Naive B cell (primary cell): ENCODE results near the gene TBL1XR1. TPM values are rescaled to one million over a fixed set of nuclear protein-coding genes. Genes with fewer than 3 reads are reported as not detected.
"Not testable (repeated sequence)": the region's sequence is repeated elsewhere in the genome, so short reads cannot be mapped to it uniquely, and the experiment has no call there.

Source experiments
- ATAC-seq, 2 donors: fragments of 150-1000 bp; cut with Tn5 transposase; 2 replicates each; pipeline ENCODE4 v1.10.0; 2021; ENCODE audit warnings: low read depth in 2 of 2, mild to moderate bottlenecking in 2 of 2, moderate library complexity in 2 of 2
- DNase-seq: peaks from one replicate; pipeline ENCODE4 v3.0.0; 2022
- H3K27ac Mint-ChIP-seq, 6 donors: one replicate each; pipeline ENCODE4 v1.8.0; 2020 to 2022; ENCODE audit warnings: mild to moderate bottlenecking in 6 of 6, mixed read lengths in 6 of 6, moderate library complexity in 5 of 6, inconsistent platforms in 2 of 6
- H3K27me3 Mint-ChIP-seq, 3 donors: one replicate each; pipeline ENCODE4 v1.8.0; 2021 to 2022; ENCODE audit warnings: mixed read lengths in 3 of 3, mild to moderate bottlenecking in 1 of 3
- H3K36me3 Mint-ChIP-seq, 2 donors: one replicate each; pipeline ENCODE4 v1.8.0; 2020 to 2022; ENCODE audit warnings: mixed read lengths in 2 of 2, inconsistent platforms in 1 of 2, mild to moderate bottlenecking in 1 of 2
- H3K4me1 Mint-ChIP-seq, 3 donors: one replicate each; pipeline ENCODE4 v1.8.0; 2020 to 2022; ENCODE audit warnings: mixed read lengths in 3 of 3, inconsistent platforms in 1 of 3, mild to moderate bottlenecking in 1 of 3, moderate library complexity in 1 of 3
- H3K4me3 Mint-ChIP-seq, 8 donors: one replicate each; pipeline ENCODE4 v1.8.0; 2020 to 2022; ENCODE audit warnings: mild to moderate bottlenecking in 8 of 8, mixed read lengths in 8 of 8, moderate library complexity in 8 of 8, inconsistent platforms in 2 of 8
- H3K9me3 Mint-ChIP-seq, 7 donors: one replicate each; pipeline ENCODE4 v1.8.0; 2020 to 2022; ENCODE audit warnings: mixed read lengths in 7 of 7, mild to moderate bottlenecking in 5 of 7, inconsistent platforms in 2 of 7, moderate library complexity in 1 of 7
- polyA plus RNA-seq, 6 donors: library from polyadenylated mRNA; unstranded; fragments of 300-500 nt; fragmentation: Illumina TruSeq; gene quantifications; one replicate each; pipeline ENCODE4 v1.2.3, GENCODE V29; 2021; ENCODE audit warnings: low read depth in 6 of 6

Gene TBL1XR1
- polyA plus RNA-seq, 6 donors from 2014 or later, result 18.4 to 48.3 (median 33.2) TPM

- no peak for DNase-seq
- no peaks in the 10 kb centered on the region for H3K36me3 Mint-ChIP-seq
- peaks cover 58 to 90% (median 77%) of the 10 kb centered on the region in 3 donors for H3K4me1 Mint-ChIP-seq
- H3K27me3 Mint-ChIP-seq, result no peaks in the 10 kb centered on the region
- H3K4me3 Mint-ChIP-seq, result peak overlapping the region in 5 of 8 donors; percentile 2 to 62 (median 45)
- ATAC-seq, result peak; percentile 30 to 39
- H3K27ac Mint-ChIP-seq, result peak overlapping the region in 5 of 6 donors; percentile 29 to 88 (median 58)
- H3K9me3 Mint-ChIP-seq, result no peaks in the 10 kb centered on the region
Measured at GRCh38 chr3:177141899-177142646, 55.2 kb downstream of the TBL1XR1 start.

- no peak for DNase-seq
- peak overlapping the region in 4 of 6 donors; percentile 21 to 88 (median 66) for H3K27ac Mint-ChIP-seq
- peaks cover 0 to 4% of the 10 kb centered on the region in 2 donors for H3K36me3 Mint-ChIP-seq
- H3K4me3 Mint-ChIP-seq, result peak overlapping the region in 4 of 8 donors; percentile 2 to 62 (median 18)
- H3K4me1 Mint-ChIP-seq, result peaks cover 59 to 90% (median 77%) of the 10 kb centered on the region in 3 donors
- H3K9me3 Mint-ChIP-seq, result no peaks in the 10 kb centered on the region
- no peak for ATAC-seq
- H3K27me3 Mint-ChIP-seq, result no peaks in the 10 kb centered on the region
Measured at GRCh38 chr3:177141471-177141870, 55.8 kb downstream of the TBL1XR1 start.

- DNase-seq, H3K36me3 Mint-ChIP-seq, H3K9me3 Mint-ChIP-seq, ATAC-seq, H3K27me3 Mint-ChIP-seq: not testable (repeated sequence)
- Mint-ChIP-seq H3K4me3 (peak overlapping the region in 1 of 8 donors; percentile 44), H3K4me1 (peaks cover 55 to 81% (median 75%) of the 10 kb centered on the region in 3 donors), H3K27ac (peak overlapping the region in 3 of 6 donors; percentile 7 to 80 (median 72))
Measured at GRCh38 chr3:177139220-177139619, 58.1 kb downstream of the TBL1XR1 start.

GRCh38 chr3:177137774-177138705 is 59.2 kb downstream of the TBL1XR1 start:
- DNase-seq (no peak), ATAC-seq (no peak)
- Mint-ChIP-seq H3K27ac (peak overlapping the region in 5 of 6 donors; percentile 39 to 92 (median 75)), H3K36me3 (peaks cover 0 to 11% of the 10 kb centered on the region in 2 donors), H3K4me1 (peaks cover 58 to 80% (median 75%) of the 10 kb centered on the region in 3 donors), H3K9me3 (no peaks in the 10 kb centered on the region), H3K27me3 (no peaks in the 10 kb centered on the region), H3K4me3 (no peak overlapping the region)

- Mint-ChIP-seq H3K27ac (peak overlapping the region in 4 of 6 donors; percentile 4 to 80 (median 17)), H3K36me3 (peaks cover 0 to 19% of the 10 kb centered on the region in 2 donors), H3K9me3 (no peaks in the 10 kb centered on the region), H3K27me3 (no peaks in the 10 kb centered on the region), H3K4me1 (peaks cover 61 to 81% (median 78%) of the 10 kb centered on the region in 3 donors), H3K4me3 (no peak overlapping the region)
- no peak for ATAC-seq
- DNase-seq, result no peak
Measured at GRCh38 chr3:177136741-177137140, 60.5 kb downstream of the TBL1XR1 start.

- peaks cover 0 to 21% of the 10 kb centered on the region in 2 donors for H3K36me3 Mint-ChIP-seq
- no peaks in the 10 kb centered on the region for H3K27me3 Mint-ChIP-seq
- H3K4me1 Mint-ChIP-seq, result peaks cover 59 to 84% (median 79%) of the 10 kb centered on the region in 3 donors
- DNase-seq (no peak), ATAC-seq (no peak)
- peak overlapping the region in 4 of 6 donors; percentile 8 to 91 (median 35) for H3K27ac Mint-ChIP-seq
- no peak overlapping the region for H3K4me3 Mint-ChIP-seq
- H3K9me3 Mint-ChIP-seq, result no peaks in the 10 kb centered on the region
Measured at GRCh38 chr3:177135841-177136492, 61.3 kb downstream of the TBL1XR1 start.

GRCh38 chr3:177134816-177135210 is 62.5 kb downstream of the TBL1XR1 start:
- H3K36me3 Mint-ChIP-seq, result peaks cover 0 to 23% of the 10 kb centered on the region in 2 donors
- no peak for ATAC-seq
- peaks cover 59 to 84% (median 84%) of the 10 kb centered on the region in 3 donors for H3K4me1 Mint-ChIP-seq
- peak overlapping the region in 3 of 8 donors; percentile 14 to 79 (median 33) for H3K4me3 Mint-ChIP-seq
- H3K27ac Mint-ChIP-seq, result peak overlapping the region in 1 of 6 donors; percentile 87
- H3K27me3 Mint-ChIP-seq, result no peaks in the 10 kb centered on the region
- no peak for DNase-seq
- no peaks in the 10 kb centered on the region for H3K9me3 Mint-ChIP-seq

- Mint-ChIP-seq H3K36me3 (peaks cover 0 to 23% of the 10 kb centered on the region in 2 donors), H3K4me1 (peaks cover 61 to 83% (median 81%) of the 10 kb centered on the region in 3 donors), H3K4me3 (peak overlapping the region in 6 of 8 donors; percentile 3 to 79 (median 26))
Measured at GRCh38 chr3:177133860-177134815, 63.1 kb downstream of the TBL1XR1 start.

GRCh38 chr3:177131927-177132636 is 65.2 kb downstream of the TBL1XR1 start:
- ATAC-seq, result peak in 1 of 2 donors; percentile 23

More at GRCh38 chr3:177133860-177134815, 63.1 kb downstream of the TBL1XR1 start:
- peak overlapping the region in 5 of 6 donors; percentile 2 to 87 (median 7) for H3K27ac Mint-ChIP-seq
- ATAC-seq (peak; percentile 18 to 25), DNase-seq (no peak)
- no peaks in the 10 kb centered on the region for H3K9me3 Mint-ChIP-seq
- H3K27me3 Mint-ChIP-seq, result no peaks in the 10 kb centered on the region

GRCh38 chr3:177127008-177127407 is 70.3 kb downstream of the TBL1XR1 start:
- peaks cover 48 to 84% (median 74%) of the 10 kb centered on the region in 3 donors for H3K4me1 Mint-ChIP-seq
- H3K9me3 Mint-ChIP-seq, result peaks cover 0 to 2% (median 0%) of the 10 kb centered on the region in 7 donors
- DNase-seq (no peak), ATAC-seq (no peak)
- H3K36me3 Mint-ChIP-seq, result peaks cover 0 to 16% of the 10 kb centered on the region in 2 donors
- no peak overlapping the region for H3K4me3 Mint-ChIP-seq
- H3K27me3 Mint-ChIP-seq, result no peaks in the 10 kb centered on the region
- H3K27ac Mint-ChIP-seq, result peak overlapping the region in 3 of 6 donors; percentile 26 to 34 (median 30)

More at GRCh38 chr3:177131927-177132636, 65.2 kb downstream of the TBL1XR1 start:
- Mint-ChIP-seq H3K27me3 (no peaks in the 10 kb centered on the region), H3K9me3 (no peaks in the 10 kb centered on the region), H3K4me3 (peak overlapping the region in 1 of 8 donors; percentile 1), H3K36me3 (peaks cover 0 to 35% of the 10 kb centered on the region in 2 donors), H3K27ac (peak overlapping the region; percentile 32 to 91 (median 50)), H3K4me1 (peaks cover 58 to 82% (median 81%) of the 10 kb centered on the region in 3 donors)
- no peak for DNase-seq

- Mint-ChIP-seq H3K27me3 (no peaks in the 10 kb centered on the region), H3K36me3 (peaks cover 0 to 15% of the 10 kb centered on the region in 2 donors), H3K9me3 (peaks cover 0 to 2% (median 0%) of the 10 kb centered on the region in 7 donors), H3K27ac (peak overlapping the region in 2 of 6 donors; percentile 30 to 36), H3K4me1 (peaks cover 49 to 86% (median 71%) of the 10 kb centered on the region in 3 donors), H3K4me3 (no peak overlapping the region)
- ATAC-seq (no peak), DNase-seq (no peak)
Measured at GRCh38 chr3:177126015-177126773, 71.1 kb downstream of the TBL1XR1 start.
